Sciatic nerve (tissue), 2 donors: Measurements from ENCODE around the gene SYNPO2. TPM values are rescaled to one million over a fixed set of nuclear protein-coding genes. Genes with fewer than 3 reads are reported as not detected.
"Not testable (repeated sequence)": the region's sequence is repeated elsewhere in the genome, so short reads cannot be mapped to it uniquely, and the experiment has no call there.

Source experiments
- ATAC-seq: fragments of 200-7000 bp; cut with Tn5 transposase; one replicate; pipeline ENCODE4 v1.9.1; 2020; ENCODE audit warnings: mild to moderate bottlenecking, moderate library complexity
- DNase-seq: peaks from one replicate; pipeline ENCODE4 v3.0.0-alpha.2; 2020; ENCODE audit warnings: low spot score
- intact Hi-C: fragments of 100-400 bp; cut with DNase I; formaldehyde crosslinking; loops from one replicate; pipeline ENCODE4 v1.14.2; 2022
- total RNA-seq: library from RNA; stranded (reverse); fragmentation: NEBNext Ultra II Directional; extraction: Animal tissue kit (Norgen Biotek cat#: 25700); gene quantifications from one replicate; pipeline ENCODE4 v1.2.1, GENCODE V29; 2021
- donor health status: DM: no; HTN: no; CAD: no.
- donor health status: DM: no; HTN: no; CAD: no.

Gene SYNPO2
- total RNA-seq, 1 donor from 2014 or later, result 113 TPM

GRCh38 chr4:119039160-119039559 is 150.5 kb downstream of the SYNPO2 start:
- ATAC-seq (no peak), DNase-seq (no peak)
- intact Hi-C loops, result loop anchor here (10.0 kb wide), 1 partner anchor 246 kb away; no protein-coding TSS in a partner anchor

GRCh38 chr4:119039779-119040178 is 151.1 kb downstream of the SYNPO2 start:
- DNase-seq (no peak), ATAC-seq (no peak)
- intact Hi-C loops, result loop anchor here (10.0 kb wide), 1 partner anchor 245 kb away; no protein-coding TSS in a partner anchor

- DNase-seq (no peak), ATAC-seq (no peak)
- intact Hi-C loops, result no loop called here
Measured at GRCh38 chr4:119040261-119040660, 151.6 kb downstream of the SYNPO2 start.

- DNase-seq, result no peak
- peak; percentile 83 for ATAC-seq
- intact Hi-C loops, result no loop called here
Measured at GRCh38 chr4:119040694-119041185, 152.1 kb downstream of the SYNPO2 start.

GRCh38 chr4:119041396-119041795 is 152.7 kb downstream of the SYNPO2 start:
- no peak for ATAC-seq
- intact Hi-C loops, result no loop called here
- no peak for DNase-seq

GRCh38 chr4:119041951-119042560 is 153.4 kb downstream of the SYNPO2 start:
- DNase-seq (no peak), ATAC-seq (peak; percentile 78)

GRCh38 chr4:119046263-119046662 is 157.6 kb downstream of the SYNPO2 start:
- ATAC-seq, result peak; percentile 67
- intact Hi-C loops, result no loop called here
- DNase-seq, result no peak

More at GRCh38 chr4:119041951-119042560, 153.4 kb downstream of the SYNPO2 start:
- intact Hi-C loops, result no loop called here

- ATAC-seq, DNase-seq, intact Hi-C loops: not testable (repeated sequence)
Measured at GRCh38 chr4:119047059-119047458, 158.4 kb downstream of the SYNPO2 start.

GRCh38 chr4:119048446-119048845 is 159.8 kb downstream of the SYNPO2 start:
- no peak for DNase-seq
- ATAC-seq, result no peak
- intact Hi-C loops, result no loop called here

GRCh38 chr4:119049342-119049741 is 160.7 kb downstream of the SYNPO2 start:
- ATAC-seq (no peak), DNase-seq (no peak)
- intact Hi-C loops, result no loop called here

- intact Hi-C loops, result no loop called here
- no peak for DNase-seq
- no peak for ATAC-seq
Measured at GRCh38 chr4:119050527-119051090, 162.0 kb downstream of the SYNPO2 start.

- intact Hi-C loops, result loop anchor here (2.0 kb wide), 1 partner anchor 46 kb away; no protein-coding TSS in a partner anchor
- ATAC-seq, result no peak
- no peak for DNase-seq
Measured at GRCh38 chr4:119053245-119053644, 164.6 kb downstream of the SYNPO2 start.

- intact Hi-C loops, result loop anchor here (2.0 kb wide), 1 partner anchor 45 kb away; no protein-coding TSS in a partner anchor
- ATAC-seq, result no peak
- no peak for DNase-seq
Measured at GRCh38 chr4:119053997-119054396, 165.3 kb downstream of the SYNPO2 start.

- DNase-seq (no peak), ATAC-seq (no peak)
- intact Hi-C loops, result no loop called here
Measured at GRCh38 chr4:119057417-119057816, 168.8 kb downstream of the SYNPO2 start.

GRCh38 chr4:119059221-119059620 is 170.6 kb downstream of the SYNPO2 start:
- no peak for ATAC-seq
- no peak for DNase-seq
- intact Hi-C loops, result no loop called here

- intact Hi-C loops, DNase-seq, ATAC-seq: not testable (repeated sequence)
Measured at GRCh38 chr4:119067125-119067524, 178.5 kb downstream of the SYNPO2 start.

- ATAC-seq, DNase-seq, intact Hi-C loops: not testable (repeated sequence)
Measured at GRCh38 chr4:119067670-119068360, 179.2 kb downstream of the SYNPO2 start.

- no peak for DNase-seq
- intact Hi-C loops, result no loop called here
- ATAC-seq, result peak; percentile 30
Measured at GRCh38 chr4:119068529-119068962, 179.9 kb downstream of the SYNPO2 start.

GRCh38 chr4:119070301-119070700 is 181.6 kb downstream of the SYNPO2 start:
- intact Hi-C loops, result no loop called here
- ATAC-seq, result no peak

More at GRCh38 chr4:119070301-119070700, 181.6 kb downstream of the SYNPO2 start:
- no peak for DNase-seq
